Measurements from ENCODE around the gene CAMK2B. TPM values are rescaled to one million over a fixed set of nuclear protein-coding genes. Genes with fewer than 3 reads are reported as not detected.

Gene CAMK2B
- total and polyA plus RNA-seq, 2 experiments from 2014 or later = not detected

DNA sequence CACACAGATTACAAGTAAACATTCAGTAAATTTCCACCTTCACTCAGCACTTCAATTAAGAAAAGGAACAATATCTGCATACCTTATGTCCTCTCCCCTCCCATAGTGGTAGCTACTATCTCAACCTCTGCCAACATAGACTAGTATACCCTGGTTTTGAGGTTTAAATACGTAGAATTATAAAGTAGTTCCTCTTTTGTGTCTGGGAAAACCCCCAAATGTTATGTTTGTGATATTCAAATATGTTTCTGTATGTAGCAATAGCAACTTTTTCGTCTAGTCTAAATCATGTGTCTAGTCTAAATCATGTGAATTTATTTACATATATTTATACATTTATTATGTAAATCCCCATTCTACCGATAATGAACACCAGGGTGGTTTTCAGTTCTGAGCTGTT is 13.2 kb upstream of the CAMK2B start:
- H3K36me3 Mint-ChIP-seq (ENCODE audit: low read depth) = no peaks in the 10 kb centered on the region
- peaks cover 12% of the 10 kb centered on the region for H3K4me1 Mint-ChIP-seq
- H3K27me3 Mint-ChIP-seq (ENCODE audit: insufficient read depth, low read depth, poor library complexity) = peaks cover 4% of the 10 kb centered on the region
- Histone ChIP-seq H2AFZ (no peak overlapping the region), H3K27me3 (ENCODE audit: insufficient read depth) (no peaks in the 10 kb centered on the region; the same call in 1 of the 2 replicates), H3K36me3 (ENCODE audit: insufficient read depth) (no peaks in the 10 kb centered on the region), H3K9me2 (ENCODE audit: insufficient read depth) (no peaks in the 10 kb centered on the region), H3K4me1 (ENCODE audit: insufficient read depth) (no peaks in the 10 kb centered on the region), H3K27ac (ENCODE audit: low read depth) (no peak overlapping the region), H3K79me2 (replicated peaks; ENCODE audit: insufficient read depth) (no peaks in the 10 kb centered on the region), H3F3A (replicated peaks; ENCODE audit: low read depth) (no peaks in the 10 kb centered on the region), H3K4me3 (no peak overlapping the region), H4K20me1 (replicated peaks; ENCODE audit: insufficient read depth) (no peaks in the 10 kb centered on the region), H3K4me2 (no peak overlapping the region)
- no peak overlapping the region for H3K4me3 Mint-ChIP-seq
- peaks cover 6% of the 10 kb centered on the region; the same call in 2 of the 3 replicates for H3K9me3 Mint-ChIP-seq
- TF ChIP-seq ZNF331 (CRISPR knock-in tag; IDR thresholded peaks at IDR 0.05; ENCODE audit: low read depth) = no peak
- no peak for TF ChIP-seq STAT1 (IDR thresholded peaks at IDR 0.05; ENCODE audit: unreplicated experiment)
- TF ChIP-seq NANOG (IDR thresholded peaks at IDR 0.05; ENCODE audit: borderline replicate concordance) = no peak
- no peak for TF ChIP-seq ZNF114 (CRISPR knock-in tag; IDR thresholded peaks at IDR 0.05)
- TF ChIP-seq, protein P1, sequence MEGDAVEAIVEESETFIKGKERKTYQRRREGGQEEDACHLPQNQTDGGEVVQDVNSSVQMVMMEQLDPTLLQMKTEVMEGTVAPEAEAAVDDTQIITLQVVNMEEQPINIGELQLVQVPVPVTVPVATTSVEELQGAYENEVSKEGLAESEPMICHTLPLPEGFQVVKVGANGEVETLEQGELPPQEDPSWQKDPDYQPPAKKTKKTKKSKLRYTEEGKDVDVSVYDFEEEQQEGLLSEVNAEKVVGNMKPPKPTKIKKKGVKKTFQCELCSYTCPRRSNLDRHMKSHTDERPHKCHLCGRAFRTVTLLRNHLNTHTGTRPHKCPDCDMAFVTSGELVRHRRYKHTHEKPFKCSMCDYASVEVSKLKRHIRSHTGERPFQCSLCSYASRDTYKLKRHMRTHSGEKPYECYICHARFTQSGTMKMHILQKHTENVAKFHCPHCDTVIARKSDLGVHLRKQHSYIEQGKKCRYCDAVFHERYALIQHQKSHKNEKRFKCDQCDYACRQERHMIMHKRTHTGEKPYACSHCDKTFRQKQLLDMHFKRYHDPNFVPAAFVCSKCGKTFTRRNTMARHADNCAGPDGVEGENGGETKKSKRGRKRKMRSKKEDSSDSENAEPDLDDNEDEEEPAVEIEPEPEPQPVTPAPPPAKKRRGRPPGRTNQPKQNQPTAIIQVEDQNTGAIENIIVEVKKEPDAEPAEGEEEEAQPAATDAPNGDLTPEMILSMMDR (conservative IDR thresholded peaks at IDR 0.05; ENCODE audit: low read depth in 2 of 2) = no peak
- TF ChIP-seq CREB1 (CRISPR knock-in tag; IDR thresholded peaks at IDR 0.05; ENCODE audit: low read depth) = no peak
- TF ChIP-seq, protein P2, sequence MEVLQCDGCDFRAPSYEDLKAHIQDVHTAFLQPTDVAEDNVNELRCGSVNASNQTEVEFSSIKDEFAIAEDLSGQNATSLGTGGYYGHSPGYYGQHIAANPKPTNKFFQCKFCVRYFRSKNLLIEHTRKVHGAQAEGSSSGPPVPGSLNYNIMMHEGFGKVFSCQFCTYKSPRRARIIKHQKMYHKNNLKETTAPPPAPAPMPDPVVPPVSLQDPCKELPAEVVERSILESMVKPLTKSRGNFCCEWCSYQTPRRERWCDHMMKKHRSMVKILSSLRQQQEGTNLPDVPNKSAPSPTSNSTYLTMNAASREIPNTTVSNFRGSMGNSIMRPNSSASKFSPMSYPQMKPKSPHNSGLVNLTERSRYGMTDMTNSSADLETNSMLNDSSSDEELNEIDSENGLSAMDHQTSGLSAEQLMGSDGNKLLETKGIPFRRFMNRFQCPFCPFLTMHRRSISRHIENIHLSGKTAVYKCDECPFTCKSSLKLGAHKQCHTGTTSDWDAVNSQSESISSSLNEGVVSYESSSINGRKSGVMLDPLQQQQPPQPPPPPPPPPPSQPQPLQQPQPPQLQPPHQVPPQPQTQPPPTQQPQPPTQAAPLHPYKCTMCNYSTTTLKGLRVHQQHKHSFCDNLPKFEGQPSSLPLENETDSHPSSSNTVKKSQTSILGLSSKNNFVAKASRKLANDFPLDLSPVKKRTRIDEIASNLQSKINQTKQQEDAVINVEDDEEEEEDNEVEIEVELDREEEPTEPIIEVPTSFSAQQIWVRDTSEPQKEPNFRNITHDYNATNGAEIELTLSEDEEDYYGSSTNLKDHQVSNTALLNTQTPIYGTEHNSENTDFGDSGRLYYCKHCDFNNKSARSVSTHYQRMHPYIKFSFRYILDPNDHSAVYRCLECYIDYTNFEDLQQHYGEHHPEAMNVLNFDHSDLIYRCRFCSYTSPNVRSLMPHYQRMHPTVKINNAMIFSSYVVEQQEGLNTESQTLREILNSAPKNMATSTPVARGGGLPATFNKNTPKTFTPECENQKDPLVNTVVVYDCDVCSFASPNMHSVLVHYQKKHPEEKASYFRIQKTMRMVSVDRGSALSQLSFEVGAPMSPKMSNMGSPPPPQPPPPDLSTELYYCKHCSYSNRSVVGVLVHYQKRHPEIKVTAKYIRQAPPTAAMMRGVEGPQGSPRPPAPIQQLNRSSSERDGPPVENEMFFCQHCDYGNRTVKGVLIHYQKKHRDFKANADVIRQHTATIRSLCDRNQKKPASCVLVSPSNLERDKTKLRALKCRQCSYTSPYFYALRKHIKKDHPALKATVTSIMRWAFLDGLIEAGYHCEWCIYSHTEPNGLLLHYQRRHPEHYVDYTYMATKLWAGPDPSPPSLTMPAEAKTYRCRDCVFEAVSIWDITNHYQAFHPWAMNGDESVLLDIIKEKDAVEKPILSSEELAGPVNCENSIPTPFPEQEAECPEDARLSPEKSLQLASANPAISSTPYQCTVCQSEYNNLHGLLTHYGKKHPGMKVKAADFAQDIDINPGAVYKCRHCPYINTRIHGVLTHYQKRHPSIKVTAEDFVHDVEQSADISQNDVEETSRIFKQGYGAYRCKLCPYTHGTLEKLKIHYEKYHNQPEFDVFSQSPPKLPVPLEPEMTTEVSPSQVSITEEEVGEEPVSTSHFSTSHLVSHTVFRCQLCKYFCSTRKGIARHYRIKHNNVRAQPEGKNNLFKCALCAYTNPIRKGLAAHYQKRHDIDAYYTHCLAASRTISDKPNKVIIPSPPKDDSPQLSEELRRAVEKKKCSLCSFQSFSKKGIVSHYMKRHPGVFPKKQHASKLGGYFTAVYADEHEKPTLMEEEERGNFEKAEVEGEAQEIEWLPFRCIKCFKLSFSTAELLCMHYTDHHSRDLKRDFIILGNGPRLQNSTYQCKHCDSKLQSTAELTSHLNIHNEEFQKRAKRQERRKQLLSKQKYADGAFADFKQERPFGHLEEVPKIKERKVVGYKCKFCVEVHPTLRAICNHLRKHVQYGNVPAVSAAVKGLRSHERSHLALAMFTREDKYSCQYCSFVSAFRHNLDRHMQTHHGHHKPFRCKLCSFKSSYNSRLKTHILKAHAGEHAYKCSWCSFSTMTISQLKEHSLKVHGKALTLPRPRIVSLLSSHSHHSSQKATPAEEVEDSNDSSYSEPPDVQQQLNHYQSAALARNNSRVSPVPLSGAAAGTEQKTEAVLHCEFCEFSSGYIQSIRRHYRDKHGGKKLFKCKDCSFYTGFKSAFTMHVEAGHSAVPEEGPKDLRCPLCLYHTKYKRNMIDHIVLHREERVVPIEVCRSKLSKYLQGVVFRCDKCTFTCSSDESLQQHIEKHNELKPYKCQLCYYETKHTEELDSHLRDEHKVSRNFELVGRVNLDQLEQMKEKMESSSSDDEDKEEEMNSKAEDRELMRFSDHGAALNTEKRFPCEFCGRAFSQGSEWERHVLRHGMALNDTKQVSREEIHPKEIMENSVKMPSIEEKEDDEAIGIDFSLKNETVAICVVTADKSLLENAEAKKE (CRISPR knock-in tag; IDR thresholded peaks at IDR 0.05) = no peak
- TF ChIP-seq, protein P3, sequence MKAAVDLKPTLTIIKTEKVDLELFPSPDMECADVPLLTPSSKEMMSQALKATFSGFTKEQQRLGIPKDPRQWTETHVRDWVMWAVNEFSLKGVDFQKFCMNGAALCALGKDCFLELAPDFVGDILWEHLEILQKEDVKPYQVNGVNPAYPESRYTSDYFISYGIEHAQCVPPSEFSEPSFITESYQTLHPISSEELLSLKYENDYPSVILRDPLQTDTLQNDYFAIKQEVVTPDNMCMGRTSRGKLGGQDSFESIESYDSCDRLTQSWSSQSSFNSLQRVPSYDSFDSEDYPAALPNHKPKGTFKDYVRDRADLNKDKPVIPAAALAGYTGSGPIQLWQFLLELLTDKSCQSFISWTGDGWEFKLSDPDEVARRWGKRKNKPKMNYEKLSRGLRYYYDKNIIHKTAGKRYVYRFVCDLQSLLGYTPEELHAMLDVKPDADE (IDR thresholded peaks at IDR 0.05) = no peak
- TF ChIP-seq, protein P4, sequence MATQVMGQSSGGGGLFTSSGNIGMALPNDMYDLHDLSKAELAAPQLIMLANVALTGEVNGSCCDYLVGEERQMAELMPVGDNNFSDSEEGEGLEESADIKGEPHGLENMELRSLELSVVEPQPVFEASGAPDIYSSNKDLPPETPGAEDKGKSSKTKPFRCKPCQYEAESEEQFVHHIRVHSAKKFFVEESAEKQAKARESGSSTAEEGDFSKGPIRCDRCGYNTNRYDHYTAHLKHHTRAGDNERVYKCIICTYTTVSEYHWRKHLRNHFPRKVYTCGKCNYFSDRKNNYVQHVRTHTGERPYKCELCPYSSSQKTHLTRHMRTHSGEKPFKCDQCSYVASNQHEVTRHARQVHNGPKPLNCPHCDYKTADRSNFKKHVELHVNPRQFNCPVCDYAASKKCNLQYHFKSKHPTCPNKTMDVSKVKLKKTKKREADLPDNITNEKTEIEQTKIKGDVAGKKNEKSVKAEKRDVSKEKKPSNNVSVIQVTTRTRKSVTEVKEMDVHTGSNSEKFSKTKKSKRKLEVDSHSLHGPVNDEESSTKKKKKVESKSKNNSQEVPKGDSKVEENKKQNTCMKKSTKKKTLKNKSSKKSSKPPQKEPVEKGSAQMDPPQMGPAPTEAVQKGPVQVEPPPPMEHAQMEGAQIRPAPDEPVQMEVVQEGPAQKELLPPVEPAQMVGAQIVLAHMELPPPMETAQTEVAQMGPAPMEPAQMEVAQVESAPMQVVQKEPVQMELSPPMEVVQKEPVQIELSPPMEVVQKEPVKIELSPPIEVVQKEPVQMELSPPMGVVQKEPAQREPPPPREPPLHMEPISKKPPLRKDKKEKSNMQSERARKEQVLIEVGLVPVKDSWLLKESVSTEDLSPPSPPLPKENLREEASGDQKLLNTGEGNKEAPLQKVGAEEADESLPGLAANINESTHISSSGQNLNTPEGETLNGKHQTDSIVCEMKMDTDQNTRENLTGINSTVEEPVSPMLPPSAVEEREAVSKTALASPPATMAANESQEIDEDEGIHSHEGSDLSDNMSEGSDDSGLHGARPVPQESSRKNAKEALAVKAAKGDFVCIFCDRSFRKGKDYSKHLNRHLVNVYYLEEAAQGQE (IDR thresholded peaks at IDR 0.05; ENCODE audit: unreplicated experiment) = no peak
- no peak for TF ChIP-seq JUNB (IDR thresholded peaks at IDR 0.05; ENCODE audit: unreplicated experiment)
- DNase-seq (ENCODE audit: low spot score) = no peak
- ATAC-seq = no peak
- no peak overlapping the region for H3K27ac Mint-ChIP-seq

All from GM23338 (cell line).